ENCODE measurements around the gene ACTL8.

ACTL8 gene

DNA sequence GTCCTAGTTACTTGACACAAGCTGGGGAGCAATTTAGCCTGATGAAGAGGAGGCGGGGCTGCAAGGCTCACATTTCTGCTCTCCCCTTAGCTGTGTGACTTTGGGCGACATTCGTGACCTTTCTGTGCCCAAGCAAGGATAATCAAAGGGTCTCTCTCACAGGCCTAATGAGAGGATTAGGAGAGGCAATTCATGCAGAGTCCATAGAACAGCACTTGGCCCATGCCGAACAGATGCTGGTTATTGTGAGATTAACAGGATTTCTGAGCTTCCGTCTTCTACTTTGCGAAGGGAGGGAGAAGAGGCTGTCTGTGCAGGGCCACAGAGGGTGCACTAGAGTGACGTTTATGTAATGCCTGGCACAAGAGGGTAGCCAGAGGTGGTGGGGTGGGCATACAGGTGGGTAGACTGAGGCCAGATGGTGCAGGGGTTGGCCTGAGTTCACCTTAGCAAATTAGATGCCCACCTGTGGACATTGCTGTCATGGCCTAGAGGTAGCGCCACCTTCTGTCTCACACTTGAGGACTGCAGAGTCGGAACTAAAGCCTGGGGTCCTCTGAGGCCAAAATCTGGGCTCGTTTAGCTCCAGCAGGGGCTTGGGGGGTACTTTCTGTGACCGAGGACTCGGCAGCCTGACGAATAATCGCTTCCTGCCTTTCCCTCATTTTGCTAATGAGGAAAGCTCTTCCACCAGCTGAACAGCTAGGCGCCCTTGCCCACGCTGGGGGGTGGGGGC is 18.6 kb downstream of the ACTL8 start:
- DNase-seq: no peak

- no peak for DNase-seq
Observed at GRCh38 chr1:17774452-17774851, 19.3 kb downstream of the ACTL8 start.

- DNase-seq: no peak
Observed at GRCh38 chr1:17775796-17776195, 20.7 kb downstream of the ACTL8 start.

- DNase-seq: no peak
Observed at GRCh38 chr1:17776426-17776825, 21.3 kb downstream of the ACTL8 start.

DNA sequence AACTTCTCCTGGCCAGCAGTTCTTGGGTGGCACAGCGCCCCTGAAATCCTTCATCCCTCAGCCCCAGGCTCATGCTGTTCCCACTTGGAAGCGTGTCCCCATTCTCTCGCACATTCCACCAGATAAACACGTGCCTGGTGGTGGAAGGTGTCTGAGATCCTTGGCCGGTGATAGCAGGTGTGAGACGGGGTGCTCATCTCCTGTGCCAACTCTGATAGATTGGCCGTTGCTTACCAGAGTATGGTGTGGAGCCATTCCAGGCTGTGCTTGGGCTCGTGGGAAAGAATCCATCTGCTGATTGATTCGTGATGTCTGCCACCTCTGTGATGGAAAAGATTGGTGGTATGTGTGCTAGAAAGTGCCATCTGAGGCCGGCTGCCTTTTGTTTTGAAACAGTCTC is 22.2 kb downstream of the ACTL8 start:
- DNase-seq: no peak

GRCh38 chr1:17777818-17778217 is 22.7 kb downstream of the ACTL8 start:
- DNase-seq: no peak

DNA sequence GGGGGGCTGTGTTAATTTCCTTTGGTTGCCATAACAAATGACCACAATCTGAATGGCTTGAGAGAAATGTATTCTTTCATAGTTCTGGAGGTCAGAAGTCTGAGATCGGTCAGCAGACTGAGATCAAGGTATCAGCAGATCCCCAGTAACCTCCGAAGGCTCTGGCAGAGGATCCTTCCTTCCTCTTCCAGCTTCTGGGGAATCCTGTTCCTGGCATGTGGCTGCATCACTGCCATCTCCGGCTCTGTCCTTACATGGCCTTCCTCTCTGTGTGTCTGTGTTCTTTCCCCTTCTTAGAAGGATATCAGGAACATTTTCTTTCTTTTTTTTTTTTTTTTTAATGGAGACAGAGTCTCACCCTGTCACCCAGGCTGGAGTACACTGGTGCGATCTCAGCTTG is 25.8 kb downstream of the ACTL8 start:
- no peak for DNase-seq

GRCh38 chr1:17789926-17790325 is 34.8 kb downstream of the ACTL8 start:
- no peak for DNase-seq

GRCh38 chr1:17790383-17791054 is 35.4 kb downstream of the ACTL8 start:
- DNase-seq: no peak

DNA sequence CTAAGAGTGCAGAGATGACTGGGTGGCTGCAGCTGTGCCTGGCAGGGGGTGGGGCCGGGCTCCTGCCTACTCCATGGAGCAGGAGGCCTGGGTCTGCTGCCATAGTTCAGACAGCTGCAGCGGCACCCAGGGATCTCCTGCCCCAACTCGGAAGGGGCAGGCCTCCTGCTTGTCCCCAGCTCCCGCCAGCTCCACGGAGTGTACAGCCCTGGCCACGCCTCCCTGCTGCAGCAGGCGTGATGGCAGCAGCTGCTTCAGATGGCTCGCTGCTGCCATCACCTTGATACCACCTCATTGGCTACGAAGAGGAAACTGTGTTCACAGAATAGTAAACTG is 35.9 kb downstream of the ACTL8 start:
- no peak for DNase-seq

GRCh38 chr1:17791480-17791879 is 36.3 kb downstream of the ACTL8 start:
- no peak for DNase-seq

- DNase-seq: no peak
Observed at GRCh38 chr1:17792421-17792820, 37.3 kb downstream of the ACTL8 start.

DNA sequence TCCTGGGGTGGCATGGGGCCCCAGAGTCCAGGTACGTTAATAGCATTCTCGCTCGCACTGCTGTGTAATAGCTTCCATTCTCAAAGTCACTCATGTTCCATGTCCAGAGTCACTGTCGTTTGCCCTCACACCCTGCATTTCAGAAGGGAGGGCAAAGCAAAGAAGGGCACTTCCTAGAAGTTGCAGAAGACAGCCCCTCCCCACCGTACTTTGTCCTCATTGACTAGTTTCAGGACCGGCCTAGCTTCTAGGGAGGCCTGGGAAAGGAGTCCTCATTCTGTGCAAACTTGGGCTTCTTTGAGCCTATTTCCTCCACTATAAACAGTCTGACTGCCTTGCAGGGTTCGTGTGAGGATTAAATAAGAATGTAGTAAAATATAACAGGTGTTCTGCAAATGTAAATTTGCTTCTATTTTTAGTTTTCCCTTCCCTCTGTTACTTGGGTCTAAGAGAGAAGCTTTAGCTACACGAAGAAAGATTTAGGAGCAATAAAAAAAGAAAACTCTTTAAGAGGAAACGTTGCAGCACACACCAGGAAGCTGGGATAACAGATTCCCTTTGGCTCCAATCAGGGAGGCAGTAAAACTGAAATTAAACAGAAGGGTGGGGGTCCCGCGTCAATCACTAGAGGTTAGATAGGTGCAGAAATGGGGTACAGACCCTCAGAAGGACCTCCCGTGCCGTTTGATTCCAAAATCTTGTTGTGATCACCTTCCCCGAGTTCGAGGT is 40.1 kb downstream of the ACTL8 start:
- DNase-seq: no peak

DNA sequence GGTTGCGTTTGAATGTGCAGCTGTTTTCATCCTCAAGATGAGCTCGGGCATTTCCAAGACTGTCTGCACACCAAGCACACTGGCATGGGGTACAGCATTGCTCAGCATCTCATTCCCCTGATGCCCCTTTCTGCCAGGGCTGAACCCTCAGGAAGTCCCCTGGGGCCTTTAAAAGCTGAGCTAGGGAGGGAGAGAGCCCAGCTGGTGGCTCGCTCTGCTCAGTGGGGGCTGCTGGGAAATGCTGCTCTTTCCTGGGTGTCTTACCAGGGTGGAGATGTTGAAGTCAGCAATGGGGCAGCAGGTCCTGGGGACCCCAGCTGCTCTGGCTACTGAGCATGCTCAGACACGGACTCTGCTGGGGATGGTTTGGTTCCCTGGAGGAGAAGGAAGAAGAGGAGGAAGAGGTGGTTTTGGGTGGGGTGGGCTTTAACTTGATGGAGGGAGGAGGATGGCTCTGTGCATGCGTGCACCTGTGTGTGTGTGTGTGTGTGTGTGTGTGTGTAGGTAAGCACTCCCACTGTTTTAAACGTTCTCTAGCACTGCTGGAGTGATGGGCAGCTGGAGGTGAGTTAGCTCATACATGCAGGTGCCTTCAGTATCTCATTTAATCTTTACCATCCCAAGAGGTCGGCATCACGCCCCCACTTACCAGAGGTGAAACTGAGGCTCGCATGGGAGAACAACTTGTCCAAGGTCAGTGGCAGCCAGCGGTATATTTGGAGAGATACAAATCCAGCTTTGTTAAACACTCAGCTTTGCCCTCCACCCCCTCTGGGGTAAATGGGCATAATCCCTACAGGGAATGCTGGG is 40.9 kb downstream of the ACTL8 start:
- no peak for DNase-seq

DNA sequence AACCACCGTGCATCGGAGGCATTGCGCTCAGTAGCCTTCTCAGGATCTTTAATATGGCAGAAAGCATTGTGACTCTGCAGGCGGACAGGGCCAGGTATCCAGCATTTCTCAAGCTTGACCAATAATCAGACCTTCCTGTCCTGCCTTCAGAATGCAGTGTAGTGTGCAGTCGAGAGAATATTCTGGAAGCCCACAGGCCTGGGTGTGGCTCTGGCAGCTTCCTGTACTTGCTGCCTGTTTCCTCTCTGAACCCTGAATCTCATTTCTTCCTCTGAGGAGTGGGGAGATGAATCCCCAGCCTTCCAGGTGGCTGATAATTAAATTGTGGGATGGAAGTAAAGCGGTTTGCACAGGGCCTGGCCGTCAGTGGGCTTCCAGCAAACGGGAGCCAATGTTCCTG is 42.3 kb downstream of the ACTL8 start:
- DNase-seq: no peak

DNA sequence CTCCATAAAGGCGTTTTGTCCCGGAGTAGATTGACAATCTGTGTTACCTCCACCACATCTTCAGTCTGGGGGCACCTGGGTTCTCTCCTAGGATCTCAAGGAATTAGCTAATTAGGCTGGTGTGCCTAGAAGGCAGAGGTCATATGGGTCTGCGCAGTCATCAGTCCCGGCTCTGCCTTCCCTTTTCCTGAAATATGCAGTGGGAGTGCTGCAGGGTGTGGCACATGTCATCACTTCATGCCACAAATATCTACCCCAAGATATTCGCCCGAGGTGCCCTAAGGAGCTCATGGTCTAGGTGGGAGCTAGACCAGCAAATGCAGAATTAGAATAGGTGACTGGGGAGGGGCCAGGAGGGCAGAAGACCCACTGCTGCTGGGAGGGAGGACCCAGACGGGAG is 42.9 kb downstream of the ACTL8 start:
- DNase-seq: no peak

DNA sequence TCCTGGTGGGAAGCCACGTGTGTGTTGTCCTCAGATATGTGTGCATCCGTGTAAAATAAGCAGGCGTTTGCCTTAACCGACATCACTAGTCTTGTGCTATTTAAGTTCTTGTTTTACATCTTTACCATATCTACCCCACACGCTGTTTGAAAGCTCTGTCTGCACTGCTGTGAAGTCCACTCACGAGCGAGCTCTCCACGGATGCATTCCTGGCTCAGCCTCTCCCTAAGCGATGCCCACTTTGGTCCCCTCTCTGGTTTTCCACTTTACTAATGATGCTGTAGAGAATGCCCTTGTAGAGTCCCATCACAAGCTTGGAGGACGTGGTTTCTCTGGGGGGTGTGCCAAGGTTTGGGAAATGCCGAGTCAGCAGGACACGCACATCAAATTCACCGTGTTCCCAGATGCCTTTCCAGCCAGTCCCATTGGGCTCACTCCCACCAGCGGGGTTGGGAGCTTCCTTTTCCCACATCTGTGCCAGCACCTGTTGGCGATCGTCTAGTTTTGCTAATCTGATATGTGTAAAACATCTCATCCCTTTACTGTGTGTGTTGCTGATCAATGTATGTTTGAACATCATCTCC is 43.8 kb downstream of the ACTL8 start:
- DNase-seq: no peak

- DNase-seq: no peak
Observed at GRCh38 chr1:17799642-17800041, 44.5 kb downstream of the ACTL8 start.

- DNase-seq: no peak
Observed at GRCh38 chr1:17802164-17802563, 47.0 kb downstream of the ACTL8 start.

DNA sequence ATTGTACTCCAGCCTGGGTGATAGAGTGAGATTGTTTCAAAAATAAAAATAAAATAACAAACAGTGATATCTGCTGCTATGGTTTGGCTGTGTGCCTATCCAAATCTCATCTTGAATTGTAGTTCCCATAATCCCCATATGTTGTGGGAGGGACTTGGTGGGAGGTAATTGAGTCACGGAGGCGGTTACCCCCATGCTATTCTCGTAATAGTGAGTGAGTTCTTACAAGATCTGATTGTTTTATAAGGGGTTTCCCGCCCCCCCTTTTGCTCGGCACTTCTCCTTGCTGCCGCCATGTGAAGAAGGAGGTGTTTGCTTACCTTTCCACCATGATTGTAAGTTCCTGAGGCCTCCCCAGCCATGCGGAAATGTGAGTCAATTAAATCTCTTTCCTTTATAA is 47.8 kb downstream of the ACTL8 start:
- no peak for DNase-seq

GRCh38 chr1:17805869-17806684 is 50.9 kb downstream of the ACTL8 start:
- DNase-seq: no peak

GRCh38 chr1:17808816-17809215 is 53.7 kb downstream of the ACTL8 start:
- DNase-seq: no peak
